HepG2 (cell line): ENCODE results near the gene UBE2H.

Experiments
- BHLHE40 ChIP-seq: IDR thresholded peaks from 2 replicates; pipeline ENCODE4 v1.6.1; 2011; ENCODE audit warnings: low read length, improper control_type of control experiment
- EZH2 ChIP-seq: conservative IDR thresholded peaks from 2 replicates; pipeline ENCODE4 v1.6.1; 2012; ENCODE audit warnings: mild to moderate bottlenecking, low read depth, low read length, moderate library complexity
- FIP1L1 ChIP-seq: fragments of 200-400 bp; formaldehyde crosslinking; IDR thresholded peaks from 2 replicates; pipeline ENCODE4 v1.6.1; 2018; ENCODE audit warnings: low read depth, mild to moderate bottlenecking, low read length, moderate library complexity, borderline replicate concordance; ENCODE audit not compliant: insufficient read depth
- FOSL2 ChIP-seq: sonication (generic); formaldehyde crosslinking; IDR thresholded peaks from 2 replicates; pipeline ENCODE4 v1.4.0; 2020; ENCODE audit warnings: missing genetic modification reagents
- FOXM1 ChIP-seq: sonication (generic); formaldehyde crosslinking; IDR thresholded peaks from 2 replicates; pipeline ENCODE4 v1.5.0; 2020; ENCODE audit warnings: missing genetic modification reagents
- GABPA ChIP-seq, 2 experiments: IDR thresholded peaks; 2 replicates each; pipeline ENCODE4 v1.6.1; 2011 to 2016; ENCODE audit warnings: low read depth in 2 of 2, low read length in 1 of 2, missing biosample characterization in 1 of 2, missing genetic modification characterization in 1 of 2
- IRF1 ChIP-seq: sonication (generic); formaldehyde crosslinking; IDR thresholded peaks from 2 replicates; pipeline ENCODE4 v1.4.0; 2020; ENCODE audit warnings: low read depth, mild to moderate bottlenecking, missing genetic modification reagents
- POLR2A ChIP-seq, 2 experiments: IDR thresholded peaks; 2 replicates each; pipeline ENCODE4 v1.6.1; 2011; ENCODE audit warnings: low read depth in 2 of 2, low read length in 2 of 2, mild to moderate bottlenecking in 1 of 2, moderate library complexity in 1 of 2; ENCODE audit not compliant: insufficient read depth in 1 of 2
- POLR2AphosphoS5 ChIP-seq: IDR thresholded peaks from 2 replicates; pipeline ENCODE4 v1.6.1; 2012; ENCODE audit warnings: low read depth, low read length
- SIN3A ChIP-seq: IDR thresholded peaks from 2 replicates; pipeline ENCODE4 v1.6.1; 2011; ENCODE audit warnings: low read depth, mild to moderate bottlenecking, control low read depth, low read length, borderline replicate concordance
- STAG1 ChIP-seq: sonication (generic); formaldehyde crosslinking; IDR thresholded peaks from 2 replicates; pipeline ENCODE4 v1.4.0; 2020; ENCODE audit warnings: missing genetic modification reagents
- TP53 ChIP-seq: sonication (generic); formaldehyde crosslinking; conservative IDR thresholded peaks from 2 replicates; pipeline ENCODE4 v1.4.0; 2020; ENCODE audit warnings: missing genetic modification reagents
- TF ChIP-seq, protein P1 (sequence below): IDR thresholded peaks from 2 replicates; pipeline ENCODE4 v1.6.1; 2016; ENCODE audit warnings: low read depth, borderline replicate concordance

- TF ChIP-seq STAG1 (no peak), SIN3A (no peak), TP53 (no peak), IRF1 (CRISPR knock-in tag) (no peak), GABPA (IDR thresholded peaks at IDR 0.05; ENCODE audit: low read depth, low read length) (no peak), GABPA (CRISPR knock-in tag; IDR thresholded peaks at IDR 0.05; ENCODE audit: low read depth) (no peak), EZH2 (no peak), FIP1L1 (no peak), POLR2A (IDR thresholded peaks at IDR 0.05; ENCODE audit: insufficient read depth in 1 of 2, low read depth in 2 of 2, low read length in 2 of 2) (no peak), FOXM1 (CRISPR knock-in tag) (no peak), BHLHE40 (no peak), POLR2AphosphoS5 (no peak), FOSL2 (CRISPR knock-in tag) (no peak)
- TF ChIP-seq, protein P1, sequence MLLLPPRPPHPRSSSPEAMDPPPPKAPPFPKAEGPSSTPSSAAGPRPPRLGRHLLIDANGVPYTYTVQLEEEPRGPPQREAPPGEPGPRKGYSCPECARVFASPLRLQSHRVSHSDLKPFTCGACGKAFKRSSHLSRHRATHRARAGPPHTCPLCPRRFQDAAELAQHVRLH (CRISPR knock-in tag) = no peak
Observed at GRCh38 chr7:129807863-129808262, 144.9 kb downstream of the UBE2H start.
